H54 (cell line): ENCODE data around the gene B3GNT2.

Source experiments
- DNase-seq: peaks from one replicate; pipeline ENCODE4 v3.0.0; 2011; ENCODE audit warnings: low spot score, mixed read lengths; ENCODE audit not compliant: insufficient read length
- FAIRE-seq: peaks from 3 replicates; lab custom pipeline; 2011; peaks lifted over from hg19 to GRCh38; lab: Jason Lieb, UNC
- POLR2A ChIP-seq: IDR thresholded peaks from 2 replicates; pipeline ENCODE4 v1.6.1; 2011; ENCODE audit warnings: low read depth, mild to moderate bottlenecking, low read length

Gene B3GNT2

DNA sequence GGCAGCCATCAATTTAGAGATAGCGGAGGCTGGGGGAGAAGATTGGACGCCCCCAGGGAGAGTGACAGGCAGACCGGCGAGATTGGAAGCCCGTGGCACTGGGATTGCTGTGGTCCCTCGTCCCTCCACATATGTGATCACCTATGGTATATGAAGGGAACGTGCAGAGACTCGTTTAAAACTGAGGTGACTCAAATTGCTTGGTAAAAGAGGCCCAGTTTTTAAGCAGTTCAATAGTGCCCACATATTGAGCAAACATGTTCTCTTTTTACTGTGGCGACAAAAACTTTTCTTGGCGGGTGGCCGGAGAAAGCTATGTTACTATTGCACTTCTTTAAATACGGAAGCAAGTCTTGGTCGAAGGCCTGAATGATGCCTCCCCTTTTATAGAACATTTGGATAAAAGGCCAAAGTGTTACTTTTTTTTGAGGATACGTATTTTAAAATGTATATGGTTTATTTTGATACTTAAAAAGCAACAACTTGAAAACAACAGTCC, 9.1 kb downstream of the B3GNT2 start:
- FAIRE-seq (no peak), DNase-seq (no peak)
- no peak for TF ChIP-seq POLR2A

DNA sequence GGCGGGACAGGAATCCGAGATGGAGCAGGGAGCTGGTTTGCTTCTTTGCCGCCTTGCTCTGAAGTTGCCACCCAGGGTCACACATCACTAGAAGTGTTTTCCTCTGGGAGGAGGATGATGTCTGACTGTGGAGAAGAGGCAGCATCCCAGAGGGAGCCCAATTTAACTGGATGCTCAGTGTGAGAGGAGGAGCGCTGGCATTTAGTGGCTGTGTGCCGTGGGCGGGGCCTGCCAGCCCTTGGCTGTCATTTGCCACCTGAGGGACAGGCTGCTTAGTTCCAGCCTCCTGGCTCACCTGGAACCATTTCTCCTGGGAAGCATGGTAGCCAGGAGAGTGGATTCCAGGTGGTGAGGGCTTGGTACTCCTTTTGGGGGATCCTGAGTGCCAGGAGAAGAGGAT, 9.6 kb downstream of the B3GNT2 start:
- no peak for FAIRE-seq
- DNase-seq: no peak
- no peak for TF ChIP-seq POLR2A

DNA sequence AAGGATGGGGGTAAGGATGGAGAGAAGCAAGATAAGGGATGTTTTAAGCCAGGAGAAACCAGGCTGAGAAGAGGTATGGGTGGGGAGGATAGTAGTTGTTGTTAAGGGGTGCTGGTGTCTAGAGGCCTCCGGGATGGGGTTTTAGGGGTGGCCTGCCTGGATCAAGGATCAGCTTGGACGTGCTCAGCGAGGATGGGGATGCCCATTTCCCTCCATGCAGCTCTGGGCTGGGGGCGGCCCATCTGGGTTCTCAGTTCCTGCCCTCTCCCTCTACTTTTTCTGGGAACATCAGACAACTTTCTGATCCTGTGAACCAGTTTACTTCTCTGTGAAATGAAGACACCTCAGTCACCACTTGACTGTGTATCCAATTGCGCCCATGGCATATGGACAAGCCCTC, 10.1 kb downstream of the B3GNT2 start:
- DNase-seq (no peak), FAIRE-seq (no peak)
- no peak for TF ChIP-seq POLR2A

DNA sequence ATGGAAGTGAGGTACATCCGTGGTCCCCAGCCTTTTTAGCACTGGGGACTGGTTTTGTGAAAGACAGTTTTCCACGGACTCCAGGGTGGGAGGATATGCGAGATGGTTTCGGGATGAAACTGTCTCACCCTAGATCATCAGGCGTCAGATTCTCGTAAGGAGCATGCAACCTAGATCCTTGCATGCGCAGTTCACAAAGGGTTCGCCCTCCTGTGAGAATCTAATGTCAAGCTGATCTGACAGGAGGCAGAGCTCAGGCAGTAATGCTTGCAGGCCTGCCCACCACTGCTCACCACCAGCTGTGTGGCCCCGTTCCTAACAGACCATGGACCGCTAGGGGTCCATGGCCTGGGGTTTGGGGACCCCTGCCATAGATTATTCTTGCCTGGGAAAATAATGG, 11.6 kb downstream of the B3GNT2 start:
- no peak for TF ChIP-seq POLR2A
- FAIRE-seq: no peak
- DNase-seq: no peak

DNA sequence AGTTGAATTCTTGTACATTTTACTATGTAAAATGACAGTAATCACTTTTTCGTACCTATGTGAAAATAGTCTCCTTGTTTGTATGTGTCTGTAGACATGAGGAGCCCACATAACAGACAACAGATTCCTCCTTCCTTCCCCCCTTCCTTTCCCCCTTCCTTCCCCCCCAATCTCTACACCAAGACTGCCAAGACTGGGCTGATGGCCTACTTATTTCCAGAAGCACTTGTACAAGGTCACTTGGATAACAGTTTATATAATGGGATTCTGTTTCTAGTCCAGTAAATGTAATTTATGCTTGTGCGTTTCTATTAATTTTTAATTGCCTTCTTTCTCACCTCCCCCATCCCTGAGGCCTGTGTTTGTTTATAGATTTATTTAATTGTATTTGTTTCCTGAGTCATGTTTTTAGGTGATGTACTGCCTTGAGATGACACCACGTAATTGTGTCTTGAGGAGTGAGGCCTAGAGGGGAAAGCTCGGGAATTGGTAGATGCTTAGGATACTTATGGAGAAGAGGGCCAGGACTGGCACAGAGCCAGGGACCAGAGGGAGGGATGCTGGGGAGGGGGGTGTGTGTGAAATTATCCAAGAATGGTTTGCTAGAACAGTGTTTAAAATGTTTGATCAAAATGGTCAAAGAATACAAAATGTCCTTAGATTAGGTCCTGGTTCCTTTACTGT, 12.3 kb downstream of the B3GNT2 start:
- FAIRE-seq (no peak), DNase-seq (no peak)
- no peak for TF ChIP-seq POLR2A

DNA sequence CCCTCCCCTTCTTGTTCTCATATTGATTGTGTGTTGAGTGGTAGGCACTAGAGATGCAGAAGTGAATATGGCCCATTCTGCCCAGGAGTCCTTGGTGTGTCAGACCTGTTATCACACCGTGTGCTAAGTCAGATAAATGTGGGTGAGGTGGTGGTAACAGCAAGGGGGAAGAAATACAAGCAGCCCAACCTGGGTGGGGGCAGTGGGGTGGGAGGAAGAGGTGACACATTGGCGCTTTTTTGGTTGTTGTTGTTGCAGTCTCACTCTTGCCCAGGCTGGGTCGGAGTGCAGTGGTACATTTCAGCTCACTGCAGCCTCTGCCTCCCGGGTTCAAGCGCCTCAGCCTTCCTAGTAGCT, 12.8 kb downstream of the B3GNT2 start:
- FAIRE-seq: no peak
- TF ChIP-seq POLR2A: no peak
- DNase-seq: no peak

DNA sequence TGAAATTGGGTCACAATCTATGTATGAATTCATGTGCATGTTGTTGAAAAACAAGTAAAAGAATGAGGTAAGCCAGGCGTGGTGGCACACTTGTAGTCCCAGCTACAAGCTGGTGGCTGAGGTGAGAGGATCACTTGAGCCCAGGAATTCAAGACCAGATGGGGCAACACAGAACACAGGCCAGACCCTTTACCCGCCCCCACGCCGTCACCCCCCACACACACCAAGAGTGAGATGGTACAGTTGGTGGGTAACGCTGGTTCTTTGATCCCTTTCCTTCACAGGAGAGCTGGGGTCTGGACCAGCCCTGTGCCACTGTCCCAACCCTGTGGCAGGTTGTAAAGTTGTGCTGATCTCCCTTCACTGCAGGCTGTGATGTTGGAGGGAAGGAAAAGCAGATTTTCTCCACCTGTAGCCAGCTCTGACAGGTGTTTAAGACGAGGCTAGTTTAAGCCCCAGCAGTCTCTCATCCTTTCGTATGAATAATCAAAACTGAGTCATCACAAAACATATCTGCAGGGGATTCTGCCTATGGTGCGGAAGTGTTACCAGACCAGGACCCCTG, 13.6 kb downstream of the B3GNT2 start:
- TF ChIP-seq POLR2A: no peak
- no peak for DNase-seq
- FAIRE-seq: no peak

DNA sequence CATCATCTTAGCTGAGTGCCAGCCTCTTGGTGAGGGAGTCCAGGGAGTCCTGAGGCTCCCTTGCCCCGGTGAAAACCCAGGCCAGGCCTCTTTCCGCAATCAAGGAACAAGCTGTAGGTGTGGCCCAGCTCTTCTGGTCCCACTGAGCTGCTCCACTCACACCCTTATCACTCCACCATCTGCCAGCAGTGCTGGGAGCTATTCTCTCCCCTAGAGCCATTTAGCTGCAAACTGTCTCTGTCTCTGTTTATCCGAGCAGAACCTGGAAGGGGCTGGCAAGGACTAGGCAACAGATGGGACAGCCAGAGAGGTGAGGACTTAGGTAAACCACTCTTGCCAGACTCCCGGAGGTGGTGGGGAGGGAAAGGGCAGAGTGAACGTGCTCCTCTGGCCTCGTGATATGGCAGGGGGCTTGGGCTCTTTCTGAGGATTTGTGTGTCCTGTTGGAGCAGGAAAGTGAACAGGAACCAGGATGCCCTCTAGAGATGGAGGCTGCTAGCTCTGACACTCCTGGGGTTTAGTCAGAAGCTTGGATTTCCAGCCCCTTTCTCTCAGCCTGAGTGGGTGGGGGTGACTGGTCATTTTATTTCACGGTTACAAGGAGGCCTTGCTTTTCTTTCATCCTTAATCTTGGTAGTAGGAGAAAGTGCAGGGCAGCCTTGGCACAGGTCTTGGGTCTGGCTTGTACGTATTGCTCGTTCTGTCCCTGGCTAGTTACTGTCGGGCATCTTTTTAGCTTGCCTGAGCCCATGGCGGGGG, 19.6 kb downstream of the B3GNT2 start:
- DNase-seq (no peak), FAIRE-seq (no peak)
- TF ChIP-seq POLR2A: no peak

DNA sequence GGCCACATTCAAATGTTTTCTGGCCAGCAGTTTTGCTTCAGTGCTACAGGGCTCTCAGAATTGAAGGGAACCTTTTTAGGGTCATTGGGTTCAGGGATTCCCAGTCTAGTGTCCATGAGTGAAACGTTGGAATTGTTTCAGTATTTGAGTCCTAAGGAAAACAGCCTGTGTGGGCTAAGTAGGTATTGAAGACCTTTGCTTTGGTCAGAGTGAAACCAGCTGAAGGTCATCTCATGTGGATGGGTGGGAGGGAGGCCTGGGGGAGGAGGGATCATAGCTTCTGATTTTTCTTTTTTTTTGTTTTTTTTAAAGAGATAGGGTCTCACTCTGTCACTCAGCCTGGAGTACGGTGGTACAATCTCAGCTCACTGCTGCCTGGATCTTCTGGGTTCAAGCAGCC, 20.2 kb downstream of the B3GNT2 start:
- no peak for TF ChIP-seq POLR2A
- no peak for DNase-seq
- FAIRE-seq: no peak

DNA sequence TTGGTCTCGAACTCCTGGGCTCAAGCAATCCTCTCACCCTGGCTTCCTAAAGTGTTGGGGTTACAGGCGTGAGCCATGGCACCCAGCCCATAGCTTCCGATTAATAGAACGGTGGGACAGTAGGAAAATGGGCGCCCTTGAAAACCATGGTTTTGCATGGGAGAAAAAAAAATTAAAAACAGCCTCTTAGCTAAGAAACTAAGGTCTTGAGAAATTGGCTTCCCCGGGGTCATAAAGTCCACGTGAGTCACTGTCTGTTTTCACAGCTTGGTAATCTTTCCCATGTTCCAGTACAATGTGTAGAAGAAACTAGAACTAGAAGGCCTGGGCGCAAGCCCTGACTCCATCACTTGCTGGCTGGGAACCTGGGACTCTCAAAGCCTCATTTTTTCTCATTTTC, 20.7 kb downstream of the B3GNT2 start:
- TF ChIP-seq POLR2A: no peak
- DNase-seq: no peak
- FAIRE-seq: no peak

DNA sequence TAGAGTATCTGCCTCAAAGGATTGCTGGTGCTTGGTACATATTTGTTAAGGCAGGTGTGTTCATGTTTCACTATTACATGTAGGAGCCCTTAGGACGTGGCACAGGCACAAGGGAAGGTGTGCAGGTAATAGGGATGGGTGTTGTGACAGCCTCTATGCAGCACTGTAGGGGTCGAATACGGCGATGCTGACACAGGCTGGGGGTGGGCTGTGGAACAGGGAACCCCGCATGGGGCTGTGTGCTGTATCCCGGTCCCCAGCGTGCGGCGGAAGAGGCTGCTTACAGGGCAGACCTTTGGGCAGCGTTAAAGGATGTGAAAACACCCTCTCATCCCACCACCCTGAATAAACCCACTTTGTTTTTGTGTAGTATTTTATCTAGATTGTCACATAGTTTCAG, 21.5 kb downstream of the B3GNT2 start:
- DNase-seq: no peak
- no peak for TF ChIP-seq POLR2A
- no peak for FAIRE-seq

DNA sequence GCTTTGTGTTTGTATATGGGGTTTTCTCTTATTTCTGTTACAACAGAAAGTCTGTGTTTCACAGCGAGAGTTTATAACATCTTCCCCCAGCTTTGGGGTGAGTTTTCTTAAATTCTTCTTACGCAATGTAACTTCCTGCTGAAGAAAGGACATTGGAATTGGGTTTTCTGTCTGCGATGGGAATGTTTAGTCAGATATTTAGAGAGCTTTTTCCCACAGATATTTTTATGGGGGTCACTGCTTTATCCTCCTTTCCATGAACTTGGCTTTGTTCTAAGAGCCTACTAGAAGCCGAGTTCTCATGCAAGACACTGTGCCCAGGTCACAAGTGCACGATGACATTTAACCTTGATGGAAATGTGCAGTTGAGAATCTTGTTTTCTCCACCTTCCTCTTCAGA, 22.1 kb downstream of the B3GNT2 start:
- FAIRE-seq (no peak), DNase-seq (no peak)
- TF ChIP-seq POLR2A: no peak

DNA sequence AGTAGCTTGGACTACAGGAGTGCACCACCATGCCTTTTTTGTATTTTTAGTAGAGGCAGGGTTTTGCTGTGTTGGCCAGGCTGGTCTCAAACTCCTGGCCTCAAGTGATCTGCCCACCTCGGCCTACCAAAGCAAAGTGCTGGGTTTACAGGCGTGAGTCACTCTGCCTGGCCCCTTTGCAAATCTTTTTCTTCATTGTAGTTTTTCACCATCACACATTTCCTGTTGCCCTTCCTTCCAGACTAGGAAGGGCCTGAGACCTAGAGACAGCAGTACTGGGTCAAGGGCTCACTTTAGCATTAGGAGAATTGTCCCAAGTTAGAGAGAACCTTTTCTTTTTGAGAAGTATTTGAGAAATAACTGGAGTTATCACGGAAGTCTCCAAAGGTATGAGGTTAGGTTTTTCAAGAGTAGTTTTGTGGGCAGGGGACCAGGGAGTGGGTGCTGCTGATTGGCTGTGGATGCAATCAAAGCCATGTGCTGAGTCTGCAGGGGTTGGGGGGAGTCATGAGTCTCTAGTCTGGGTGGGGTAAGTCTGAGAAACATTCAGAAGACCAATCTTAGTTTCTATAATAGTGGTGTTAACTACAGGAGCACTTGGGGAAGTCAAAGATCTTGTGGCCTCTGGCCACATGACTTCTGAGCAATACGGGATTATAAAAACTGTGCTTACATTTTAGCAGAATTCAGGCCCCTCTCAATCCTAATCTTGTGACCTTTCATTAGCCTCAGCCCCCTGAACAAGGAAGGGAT, 23.7 kb downstream of the B3GNT2 start:
- no peak for TF ChIP-seq POLR2A
- DNase-seq (no peak), FAIRE-seq (no peak)

DNA sequence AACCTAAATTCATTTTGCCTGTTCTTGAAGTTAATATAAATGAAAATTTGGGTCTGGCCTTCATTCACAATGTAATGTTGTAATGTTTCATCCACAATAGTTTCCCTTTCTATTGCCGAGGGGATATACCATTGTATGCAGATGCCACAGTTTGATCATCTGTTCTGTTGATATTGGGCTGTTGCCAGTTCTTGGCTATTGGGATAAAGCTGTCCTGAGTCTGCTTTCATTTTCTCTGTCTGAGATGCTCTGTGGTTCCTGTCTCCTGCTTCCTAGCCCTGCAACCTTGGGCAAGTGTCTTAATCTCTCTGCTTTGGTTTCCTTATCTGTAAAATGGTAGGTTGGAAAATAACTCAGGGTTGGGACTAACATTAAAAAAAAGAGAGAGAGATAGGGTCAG, 25.2 kb downstream of the B3GNT2 start:
- FAIRE-seq: no peak
- DNase-seq: no peak
- TF ChIP-seq POLR2A: no peak
